Measurements from ENCODE around the gene RPS29. TPM values are rescaled to one million over a fixed set of nuclear protein-coding genes. Genes with fewer than 3 reads are reported as not detected.
A peak's percentile ranks its signal among the peaks of the same experiment; 100 is the strongest.

Gene RPS29
- total and polyA plus RNA-seq, 2 of the 13 experiments (the other 11 are each of a cell fraction or from before 2014, with no cell fraction given) = 4,303 to 8,215 TPM

DNA sequence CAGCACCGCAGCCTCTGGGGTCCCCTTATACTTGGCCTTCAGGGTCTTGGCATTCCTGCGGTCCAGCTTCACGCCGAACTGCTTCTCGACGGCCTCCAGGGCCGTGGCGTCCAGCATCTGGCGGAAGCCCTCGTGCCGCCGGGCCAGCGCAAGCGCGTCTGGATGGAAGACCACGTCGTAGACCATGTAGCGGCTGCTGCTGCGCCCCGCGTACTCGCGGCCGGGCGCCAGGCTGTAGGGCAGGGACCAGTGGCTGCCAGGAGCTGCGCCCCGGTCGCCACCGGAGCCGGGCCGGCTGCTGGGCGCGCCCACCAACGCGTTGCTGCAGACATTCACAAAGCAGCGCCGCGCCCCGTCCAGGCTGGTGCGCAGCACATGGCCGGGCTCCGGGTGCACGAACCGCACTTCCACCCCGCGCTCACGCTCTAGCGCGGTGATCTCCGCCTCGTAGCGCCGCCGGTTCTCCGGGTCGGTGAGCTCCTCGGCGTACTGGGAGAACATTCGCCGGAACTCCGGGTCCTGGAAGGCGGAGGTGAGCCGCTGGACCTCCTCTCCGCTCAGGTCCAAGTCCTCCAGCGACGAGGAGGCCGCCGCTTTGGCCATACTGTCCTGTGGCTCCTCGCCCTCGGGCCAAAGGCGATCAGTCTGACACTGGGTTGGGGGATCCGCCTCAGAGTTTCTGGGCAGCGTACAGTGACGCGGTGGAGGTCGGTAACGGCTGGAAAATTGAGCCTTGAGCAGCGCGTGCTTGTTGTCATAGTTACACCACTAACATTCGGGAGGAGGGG is 48.6 kb upstream of the RPS29 start, which contains the start of gene DNAAF2 (continued):
- TF ChIP-seq AKNA (CRISPR knock-in tag; IDR thresholded peaks at IDR 0.05; ENCODE audit: borderline replicate concordance) (0 out of 2 replicates have a peak, but pooled peaks have one; percentile 33), CHCHD3 (CRISPR knock-in tag; IDR thresholded peaks at IDR 0.05) (0 out of 2 replicates have a peak, but pooled peaks have one; percentile 36), SMAD3 (CRISPR knock-in tag; IDR thresholded peaks at IDR 0.05) (no peak), SRY (CRISPR knock-in tag; IDR thresholded peaks at IDR 0.05) (peak; percentile 54), HDAC6 (IDR thresholded peaks at IDR 0.05; ENCODE audit: low read depth, low read length) (no peak), MAFF (IDR thresholded peaks at IDR 0.05; ENCODE audit: low read depth, low read length) (no peak), ZSCAN31 (CRISPR knock-in tag; IDR thresholded peaks at IDR 0.05; ENCODE audit: low read depth) (no peak; the same call in 1 of the 2 replicates), HES4 (CRISPR knock-in tag; IDR thresholded peaks at IDR 0.05; ENCODE audit: borderline replicate concordance) (peak; percentile 92), ZFP82 (CRISPR knock-in tag; IDR thresholded peaks at IDR 0.05; ENCODE audit: borderline replicate concordance) (peak; percentile 10; the same call in 1 of the 2 replicates), NFRKB (IDR thresholded peaks at IDR 0.05) (no peak), ZNF790 (CRISPR knock-in tag; IDR thresholded peaks at IDR 0.05; ENCODE audit: borderline replicate concordance) (peak; percentile 86), PHF5A (CRISPR knock-in tag; IDR thresholded peaks at IDR 0.05; ENCODE audit: low read depth, unreplicated experiment) (no peak), ZNF841 (CRISPR knock-in tag; IDR thresholded peaks at IDR 0.05; ENCODE audit: borderline replicate concordance) (no peak), MXI1 (IDR thresholded peaks at IDR 0.05; ENCODE audit: borderline replicate concordance, low read depth, low read length) (peak; percentile 31), ZNF746 (CRISPR knock-in tag; IDR thresholded peaks at IDR 0.05) (peak; percentile 5; the same call in 1 of the 2 replicates), GTF3A (CRISPR knock-in tag; conservative IDR thresholded peaks at IDR 0.05) (0 out of 2 replicates have a peak, but pooled peaks have one; percentile 40), SIX1 (CRISPR knock-in tag; IDR thresholded peaks at IDR 0.05; ENCODE audit: borderline replicate concordance) (no peak), TOE1 (CRISPR knock-in tag; IDR thresholded peaks at IDR 0.05) (0 out of 2 replicates have a peak, but pooled peaks have one; percentile 1)
- TF ChIP-seq, protein P1, sequence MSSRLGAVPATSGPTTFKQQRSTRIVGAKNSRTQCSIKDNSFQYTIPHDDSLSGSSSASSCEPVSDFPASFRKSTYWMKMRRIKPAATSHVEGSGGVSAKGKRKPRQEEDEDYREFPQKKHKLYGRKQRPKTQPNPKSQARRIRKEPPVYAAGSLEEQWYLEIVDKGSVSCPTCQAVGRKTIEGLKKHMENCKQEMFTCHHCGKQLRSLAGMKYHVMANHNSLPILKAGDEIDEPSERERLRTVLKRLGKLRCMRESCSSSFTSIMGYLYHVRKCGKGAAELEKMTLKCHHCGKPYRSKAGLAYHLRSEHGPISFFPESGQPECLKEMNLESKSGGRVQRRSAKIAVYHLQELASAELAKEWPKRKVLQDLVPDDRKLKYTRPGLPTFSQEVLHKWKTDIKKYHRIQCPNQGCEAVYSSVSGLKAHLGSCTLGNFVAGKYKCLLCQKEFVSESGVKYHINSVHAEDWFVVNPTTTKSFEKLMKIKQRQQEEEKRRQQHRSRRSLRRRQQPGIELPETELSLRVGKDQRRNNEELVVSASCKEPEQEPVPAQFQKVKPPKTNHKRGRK (CRISPR knock-in tag; IDR thresholded peaks at IDR 0.05) = no peak
- TF ChIP-seq, protein P2, sequence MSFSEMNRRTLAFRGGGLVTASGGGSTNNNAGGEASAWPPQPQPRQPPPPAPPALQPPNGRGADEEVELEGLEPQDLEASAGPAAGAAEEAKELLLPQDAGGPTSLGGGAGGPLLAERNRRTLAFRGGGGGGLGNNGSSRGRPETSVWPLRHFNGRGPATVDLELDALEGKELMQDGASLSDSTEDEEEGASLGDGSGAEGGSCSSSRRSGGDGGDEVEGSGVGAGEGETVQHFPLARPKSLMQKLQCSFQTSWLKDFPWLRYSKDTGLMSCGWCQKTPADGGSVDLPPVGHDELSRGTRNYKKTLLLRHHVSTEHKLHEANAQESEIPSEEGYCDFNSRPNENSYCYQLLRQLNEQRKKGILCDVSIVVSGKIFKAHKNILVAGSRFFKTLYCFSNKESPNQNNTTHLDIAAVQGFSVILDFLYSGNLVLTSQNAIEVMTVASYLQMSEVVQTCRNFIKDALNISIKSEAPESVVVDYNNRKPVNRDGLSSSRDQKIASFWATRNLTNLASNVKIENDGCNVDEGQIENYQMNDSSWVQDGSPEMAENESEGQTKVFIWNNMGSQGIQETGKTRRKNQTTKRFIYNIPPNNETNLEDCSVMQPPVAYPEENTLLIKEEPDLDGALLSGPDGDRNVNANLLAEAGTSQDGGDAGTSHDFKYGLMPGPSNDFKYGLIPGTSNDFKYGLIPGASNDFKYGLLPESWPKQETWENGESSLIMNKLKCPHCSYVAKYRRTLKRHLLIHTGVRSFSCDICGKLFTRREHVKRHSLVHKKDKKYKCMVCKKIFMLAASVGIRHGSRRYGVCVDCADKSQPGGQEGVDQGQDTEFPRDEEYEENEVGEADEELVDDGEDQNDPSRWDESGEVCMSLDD (CRISPR knock-in tag; IDR thresholded peaks at IDR 0.05; ENCODE audit: borderline replicate concordance) = no peak
